Measurements from ENCODE around the gene TRAPPC14. TPM values are rescaled to one million over a fixed set of nuclear protein-coding genes. Genes with fewer than 3 reads are reported as not detected.

TRAPPC14 gene
- polyA plus RNA-seq, 4 donors, result 20.2 to 24.5 (median 21.3) TPM

Other genes starting within 250 kb of the TRAPPC14 start
- gene TRIM4, start 239.2 kb downstream of the TRAPPC14 start, polyA plus RNA-seq (ENCODE audit: insufficient read length in 4 of 4), result 10 to 100 TPM; 34.8 to 44.8 (median 36.2) TPM
- gene GJC3, start 229.1 kb downstream of the TRAPPC14 start, polyA plus RNA-seq (ENCODE audit: insufficient read length in 4 of 4), result 1 to 10 TPM in 3 of 4 donors, under 1 TPM in 1; 0.60 to 1.4 (median 1.1) TPM
- gene AZGP1, start 182.7 kb downstream of the TRAPPC14 start, polyA plus RNA-seq (ENCODE audit: insufficient read length in 4 of 4), result 10 to 100 TPM; 47.6 to 77.5 (median 61.3) TPM
- gene ZKSCAN1, start 143.1 kb downstream of the TRAPPC14 start, polyA plus RNA-seq (ENCODE audit: insufficient read length in 4 of 4), result 10 to 100 TPM; 47.3 to 57.0 (median 50.4) TPM
- gene ZSCAN21, start 108.9 kb downstream of the TRAPPC14 start, polyA plus RNA-seq (ENCODE audit: insufficient read length in 4 of 4), result 10 to 100 TPM; 20.4 to 21.8 (median 21.5) TPM
- 10 to 100 TPM; 45.5 to 53.9 (median 53.3) TPM for gene ZNF3, start 77.0 kb downstream of the TRAPPC14 start, polyA plus RNA-seq (ENCODE audit: insufficient read length in 4 of 4)
- gene COPS6, start 69.8 kb downstream of the TRAPPC14 start, polyA plus RNA-seq (ENCODE audit: insufficient read length in 4 of 4), result 100 to 1,000 TPM; 127 to 138 (median 134) TPM
- gene MCM7, start 57.3 kb downstream of the TRAPPC14 start, polyA plus RNA-seq (ENCODE audit: insufficient read length in 4 of 4), result 100 to 1,000 TPM; 136 to 158 (median 148) TPM
- gene AP4M1, start 57.1 kb downstream of the TRAPPC14 start, polyA plus RNA-seq (ENCODE audit: insufficient read length in 4 of 4), result 10 to 100 TPM; 23.7 to 36.2 (median 31.5) TPM
- gene TAF6, start 39.4 kb downstream of the TRAPPC14 start, polyA plus RNA-seq (ENCODE audit: insufficient read length in 4 of 4), result 10 to 100 TPM; 53.9 to 64.5 (median 60.1) TPM
- 10 to 100 TPM; 35.7 to 49.0 (median 43.3) TPM for gene CNPY4, start 39.1 kb downstream of the TRAPPC14 start, polyA plus RNA-seq (ENCODE audit: insufficient read length in 4 of 4)
- gene MBLAC1, start 31.8 kb downstream of the TRAPPC14 start, polyA plus RNA-seq (ENCODE audit: insufficient read length in 4 of 4), result 1 to 10 TPM; 1.2 to 2.6 (median 1.5) TPM
- 100 to 1,000 TPM in 2 of 4 donors, 10 to 100 TPM in 2; 90.5 to 126 (median 97.4) TPM for gene LAMTOR4, start 9.8 kb downstream of the TRAPPC14 start, polyA plus RNA-seq (ENCODE audit: insufficient read length in 4 of 4)
- gene GAL3ST4, start 9.9 kb upstream of the TRAPPC14 start, polyA plus RNA-seq (ENCODE audit: insufficient read length in 4 of 4), result 1 to 10 TPM; 5.7 to 7.1 (median 6.4) TPM
- gene GPC2, start 18.7 kb upstream of the TRAPPC14 start, polyA plus RNA-seq (ENCODE audit: insufficient read length in 4 of 4), result 10 to 100 TPM in 1 of 4 donors, 1 to 10 TPM in 3; 8.7 to 14.5 (median 9.3) TPM
- gene STAG3, start 19.2 kb upstream of the TRAPPC14 start, polyA plus RNA-seq (ENCODE audit: insufficient read length in 4 of 4), result 10 to 100 TPM; 11.7 to 16.6 (median 12.9) TPM
- gene PVRIG, start 61.2 kb upstream of the TRAPPC14 start, polyA plus RNA-seq (ENCODE audit: insufficient read length in 4 of 4), result 1 to 10 TPM; 3.7 to 4.7 (median 4.4) TPM
- gene SPDYE3, start 149.0 kb upstream of the TRAPPC14 start, polyA plus RNA-seq (ENCODE audit: insufficient read length in 4 of 4), result 1 to 10 TPM; 6.9 to 7.8 (median 7.7) TPM
- gene PILRB, start 199.4 kb upstream of the TRAPPC14 start, polyA plus RNA-seq (ENCODE audit: insufficient read length in 4 of 4), result 10 to 100 TPM; 24.8 to 38.3 (median 29.2) TPM
- 1 to 10 TPM; 4.2 to 5.2 (median 4.6) TPM for gene PILRA, start 214.8 kb upstream of the TRAPPC14 start, polyA plus RNA-seq (ENCODE audit: insufficient read length in 4 of 4)

Measured in right renal pelvis (tissue), 4 donors.